Thyroid gland (tissue), 4 donors: ENCODE results near the gene TRPM1. TPM values are rescaled to one million over a fixed set of nuclear protein-coding genes. Genes with fewer than 3 reads are reported as not detected.
A peak's percentile ranks its signal among the peaks of the same experiment; 100 is the strongest.

Experiments used
- DNase-seq, 2 donors: peaks; one replicate each; pipeline ENCODE4 v3.0.0-alpha.2; 2019
- H3K27ac ChIP-seq, 3 donors: fragments of 200-600 bp; sonication (generic); 1 replicate in 2 of 3; 2 replicates in 1 of 3; pipeline ENCODE4 v1.5.1; 2016 to 2019; ENCODE audit warnings: mild to moderate bottlenecking in 1 of 3, moderate library complexity in 1 of 3
- H3K27me3 ChIP-seq: fragments of 200-600 bp; sonication (generic); one replicate; pipeline ENCODE4 v1.5.1; 2019
- H3K36me3 ChIP-seq, 2 donors: fragments of 200-600 bp; sonication (generic); one replicate each; pipeline ENCODE4 v1.5.1; 2016 to 2019
- H3K4me1 ChIP-seq, 2 donors: fragments of 200-600 bp; sonication (generic); one replicate each; pipeline ENCODE4 v1.5.1; 2017 to 2019
- H3K4me3 ChIP-seq, 3 donors: fragments of 200-600 bp; sonication (generic); replicated peaks in 1 of 3; 1 replicate in 2 of 3; 2 replicates in 1 of 3; pipeline ENCODE4 v1.5.1; 2016; ENCODE audit warnings: mild to moderate bottlenecking in 1 of 3
- H3K9me3 ChIP-seq: fragments of 200-600 bp; sonication (generic); one replicate; pipeline ENCODE4 v1.5.1; 2017
- CTCF ChIP-seq, 6 experiments: fragments of 200-600 bp in 3 of 6; fragments of 450-650 bp in 3 of 6; sonication (generic) in 3 of 6; IDR thresholded peaks; one replicate each; pipeline ENCODE4 v1.5.1; 2016 to 2019; ENCODE audit warnings: antibody characterized with exemption in 6 of 6, mild to moderate bottlenecking in 2 of 6, inconsistent platforms in 1 of 6, moderate library complexity in 1 of 6
- POLR2A ChIP-seq, 2 donors: fragments of 450-650 bp; IDR thresholded peaks; one replicate each; pipeline ENCODE4 v1.6.1; 2017; ENCODE audit warnings: antibody characterized with exemption in 2 of 2, mild to moderate bottlenecking in 2 of 2, moderate library complexity in 1 of 2
- WGBS, 2 donors: methylation state at CpG; one replicate each; pipeline ENCODE4 v1.1.5; 2017; 5-methylcytosine and 5-hydroxymethylcytosine counted together
- intact Hi-C: fragments of 100-400 bp; cut with DNase I; formaldehyde crosslinking; loops from one replicate; pipeline ENCODE4 v1.15.1; 2023
- total RNA-seq, 4 donors: library from RNA; depleted of rRNA; stranded (reverse); fragments of >200 nt; gene quantifications; one replicate each; pipeline ENCODE4 v1.2.3, GENCODE V29; 2016

TRPM1 gene
- total RNA-seq, 4 donors from 2014 or later: not detected

DNA sequence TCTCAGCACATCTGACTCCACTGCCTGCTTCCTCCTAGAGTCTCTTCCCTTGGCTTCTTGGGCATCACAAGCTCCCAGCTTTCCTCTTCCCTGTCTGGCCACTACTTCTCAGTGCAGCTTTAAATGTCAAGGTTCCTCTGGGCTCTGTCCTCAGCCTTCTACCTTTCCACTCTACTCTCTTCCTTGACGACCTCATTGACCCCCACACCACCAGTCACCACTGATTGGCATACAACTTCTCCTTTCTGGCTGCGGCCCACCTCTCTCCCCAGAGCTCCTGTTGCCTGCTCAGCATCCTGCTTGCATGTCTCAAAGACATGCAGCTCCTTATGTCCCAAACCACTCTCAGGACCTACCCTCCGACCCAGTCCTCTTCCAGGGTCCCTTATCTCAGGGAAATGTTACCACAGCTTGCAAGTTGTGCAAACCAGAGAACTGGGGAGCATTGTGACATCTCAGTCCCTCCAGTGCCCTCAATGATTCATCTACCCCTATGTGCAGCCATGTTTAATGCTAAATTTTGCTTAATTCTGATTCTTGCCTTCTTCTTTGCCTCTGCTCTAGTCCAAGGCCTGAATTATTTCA, 49.9 kb downstream of the TRPM1 start:
- 87 to 89% methylated on average over 3 of the region's 3 CpGs for WGBS, 2 donors
- no peak overlapping the region for H3K4me3 ChIP-seq
- no peak for TF ChIP-seq CTCF (IDR thresholded peaks at IDR 0.05)
- no peak for TF ChIP-seq POLR2A (IDR thresholded peaks at IDR 0.05)
- H3K9me3 ChIP-seq: no peaks in the 10 kb centered on the region
- H3K4me1 ChIP-seq: peaks cover 0 to 4% of the 10 kb centered on the region in 2 donors
- intact Hi-C loops: no loop called here
- no peaks in the 10 kb centered on the region for H3K36me3 ChIP-seq
- DNase-seq: no peak
- H3K27me3 ChIP-seq: no peaks in the 10 kb centered on the region
- no peak overlapping the region for H3K27ac ChIP-seq

DNA sequence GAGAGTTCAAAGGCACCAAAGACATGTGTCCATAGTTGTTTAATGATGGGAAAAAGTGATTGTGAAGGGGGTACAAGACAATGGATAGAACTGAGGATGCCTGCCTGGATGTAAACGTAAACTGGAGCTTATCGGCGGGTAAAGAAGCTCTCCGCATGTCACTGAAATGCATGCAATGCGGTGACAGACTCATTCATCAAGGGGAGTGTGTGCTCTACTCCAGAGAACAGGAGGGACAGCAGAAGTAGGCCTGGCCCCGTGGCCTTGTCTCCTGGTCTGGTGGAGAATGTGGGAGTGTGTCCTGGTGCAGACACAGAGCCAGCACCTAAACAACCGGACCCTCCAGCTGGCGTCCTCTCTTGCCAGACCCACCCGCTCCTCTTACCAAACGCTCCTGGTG, 50.6 kb downstream of the TRPM1 start:
- H3K36me3 ChIP-seq: no peaks in the 10 kb centered on the region
- no peaks in the 10 kb centered on the region for H3K9me3 ChIP-seq
- no peaks in the 10 kb centered on the region for H3K27me3 ChIP-seq
- intact Hi-C loops: no loop called here
- H3K27ac ChIP-seq: no peak overlapping the region
- 95% methylated on average over 10 of the region's 10 CpGs for WGBS, 2 donors
- peaks cover 0 to 4% of the 10 kb centered on the region in 2 donors for H3K4me1 ChIP-seq
- DNase-seq: no peak
- TF ChIP-seq POLR2A (IDR thresholded peaks at IDR 0.05) (no peak), CTCF (IDR thresholded peaks at IDR 0.05) (no peak)
- H3K4me3 ChIP-seq: no peak overlapping the region

GRCh38 chr15:31049682-31050615, 51.6 kb downstream of the TRPM1 start:
- DNase-seq: peak; percentile 65 to 79
- no peaks in the 10 kb centered on the region for H3K9me3 ChIP-seq
- 67 to 83% methylated on average over 11 to 12 of the region's 12 CpGs for WGBS, 2 donors
- H3K4me3 ChIP-seq: no peak overlapping the region
- intact Hi-C loops: no loop called here
- H3K36me3 ChIP-seq: no peaks in the 10 kb centered on the region
- H3K27ac ChIP-seq: no peak overlapping the region
- peaks cover 0 to 4% of the 10 kb centered on the region in 2 donors for H3K4me1 ChIP-seq
- no peaks in the 10 kb centered on the region for H3K27me3 ChIP-seq
- TF ChIP-seq CTCF (IDR thresholded peaks at IDR 0.05) (no peak), POLR2A (IDR thresholded peaks at IDR 0.05) (no peak)

GRCh38 chr15:31049111-31049510, 52.4 kb downstream of the TRPM1 start:
- Histone ChIP-seq H3K36me3 (no peaks in the 10 kb centered on the region), H3K27me3 (no peaks in the 10 kb centered on the region), H3K4me1 (peaks cover 0 to 4% of the 10 kb centered on the region in 2 donors), H3K9me3 (no peaks in the 10 kb centered on the region), H3K4me3 (no peak overlapping the region), H3K27ac (no peak overlapping the region)
- no peak for DNase-seq
- intact Hi-C loops: no loop called here
- no peak for TF ChIP-seq CTCF (IDR thresholded peaks at IDR 0.05)
- TF ChIP-seq POLR2A (IDR thresholded peaks at IDR 0.05): no peak
- 74 to 76% methylated on average over 10 of the region's 10 CpGs for WGBS, 2 donors

DNA sequence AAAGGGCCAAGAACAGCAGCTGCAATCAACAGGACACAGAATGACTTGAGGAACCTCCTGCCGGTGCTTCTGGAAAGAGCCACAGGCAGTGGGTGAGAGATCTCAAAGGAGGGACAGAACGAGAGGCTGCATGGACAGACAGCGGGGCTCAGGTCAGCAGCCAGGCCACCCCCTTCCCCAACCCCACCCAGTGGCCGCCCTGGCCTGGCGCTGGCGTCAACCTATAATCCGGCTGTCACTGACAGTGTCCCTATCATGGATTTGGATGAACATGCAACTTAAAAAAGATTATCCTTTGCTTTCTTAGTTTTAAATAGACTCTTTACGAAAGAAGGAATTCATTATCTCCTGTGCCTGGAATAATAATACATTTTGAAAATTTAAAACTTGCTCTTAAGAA, 54.1 kb downstream of the TRPM1 start:
- Histone ChIP-seq H3K27me3 (no peaks in the 10 kb centered on the region), H3K9me3 (no peaks in the 10 kb centered on the region), H3K36me3 (no peaks in the 10 kb centered on the region), H3K4me1 (peaks cover 0 to 4% of the 10 kb centered on the region in 2 donors), H3K27ac (no peak overlapping the region), H3K4me3 (no peak overlapping the region)
- WGBS, 2 donors: 91 to 96% methylated on average over 8 of the region's 8 CpGs
- DNase-seq: no peak
- intact Hi-C loops: no loop called here
- TF ChIP-seq CTCF (IDR thresholded peaks at IDR 0.05) (no peak), POLR2A (IDR thresholded peaks at IDR 0.05) (no peak)
